Measurements from ENCODE around the gene ARHGAP26.

DNA sequence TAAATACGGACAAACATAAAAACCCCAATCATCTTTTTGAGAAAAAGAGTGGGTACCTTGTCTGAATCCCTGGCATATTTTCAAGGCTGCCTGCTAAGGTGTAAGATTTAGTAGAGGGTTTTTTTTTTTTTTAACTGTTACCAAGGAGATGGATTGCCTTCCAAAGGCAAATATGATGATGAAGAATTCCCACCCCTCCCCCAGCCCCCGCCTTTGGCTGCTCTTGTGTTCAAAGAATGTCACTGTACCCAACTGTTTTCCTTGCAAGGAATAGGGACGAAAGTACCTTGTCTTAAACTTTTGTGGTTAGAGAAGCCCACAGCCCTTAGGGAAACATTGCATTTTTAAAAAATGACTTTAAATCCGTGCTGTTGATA, 31.3 kb downstream of the ARHGAP26 start:
- TF ChIP-seq, protein P1, sequence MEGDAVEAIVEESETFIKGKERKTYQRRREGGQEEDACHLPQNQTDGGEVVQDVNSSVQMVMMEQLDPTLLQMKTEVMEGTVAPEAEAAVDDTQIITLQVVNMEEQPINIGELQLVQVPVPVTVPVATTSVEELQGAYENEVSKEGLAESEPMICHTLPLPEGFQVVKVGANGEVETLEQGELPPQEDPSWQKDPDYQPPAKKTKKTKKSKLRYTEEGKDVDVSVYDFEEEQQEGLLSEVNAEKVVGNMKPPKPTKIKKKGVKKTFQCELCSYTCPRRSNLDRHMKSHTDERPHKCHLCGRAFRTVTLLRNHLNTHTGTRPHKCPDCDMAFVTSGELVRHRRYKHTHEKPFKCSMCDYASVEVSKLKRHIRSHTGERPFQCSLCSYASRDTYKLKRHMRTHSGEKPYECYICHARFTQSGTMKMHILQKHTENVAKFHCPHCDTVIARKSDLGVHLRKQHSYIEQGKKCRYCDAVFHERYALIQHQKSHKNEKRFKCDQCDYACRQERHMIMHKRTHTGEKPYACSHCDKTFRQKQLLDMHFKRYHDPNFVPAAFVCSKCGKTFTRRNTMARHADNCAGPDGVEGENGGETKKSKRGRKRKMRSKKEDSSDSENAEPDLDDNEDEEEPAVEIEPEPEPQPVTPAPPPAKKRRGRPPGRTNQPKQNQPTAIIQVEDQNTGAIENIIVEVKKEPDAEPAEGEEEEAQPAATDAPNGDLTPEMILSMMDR (IDR thresholded peaks at IDR 0.05 in 8 of 11, conservative IDR thresholded peaks at IDR 0.05 in 3 of 11) = no peak
- TF ChIP-seq POLR2A (IDR thresholded peaks at IDR 0.05) (no peak), POLR2AphosphoS5 (IDR thresholded peaks at IDR 0.05) (no peak)
